OCI-LY1 (cell line): ENCODE data around the gene PRCP.

ENCODE experiments used
- CTCF ChIP-seq: fragments of 200-600 bp; sonication (generic), shearing (Covaris generic); IDR thresholded peaks from 2 replicates; pipeline ENCODE4 v1.5.1; 2017; ENCODE audit warnings: mild to moderate bottlenecking, antibody characterized with exemption, low read length, moderate library complexity, mixed read lengths
- EZH2 ChIP-seq: fragments of 200-600 bp; sonication (generic), shearing (Covaris generic); IDR thresholded peaks from 2 replicates; pipeline ENCODE4 v1.8.0; 2017; ENCODE audit warnings: borderline replicate concordance, mixed run types, mild to moderate bottlenecking, antibody characterized with exemption, low read length, moderate library complexity, mixed read lengths

- TF ChIP-seq CTCF (no peak), EZH2 (no peak)
Observed at GRCh38 chr11:82815406-82815805, 84.8 kb downstream of the PRCP start.
